Right cardiac atrium (tissue), 5 donors: ENCODE measurements around the gene SSR4. TPM values are rescaled to one million over a fixed set of nuclear protein-coding genes. Genes with fewer than 3 reads are reported as not detected.

ENCODE experiments used
- ATAC-seq, 2 donors: fragments of 200-7000 bp; cut with Tn5 transposase; one replicate each; pipeline versions ENCODE4 v1.8.0 to v1.9.1; 2020; ENCODE audit warnings: moderate library complexity in 2 of 2, mild to moderate bottlenecking in 1 of 2
- DNase-seq, 3 donors: peaks; one replicate each; pipeline ENCODE4 v3.0.0-alpha.2; 2020
- H3K27ac ChIP-seq: one replicate; pipeline ENCODE4 v1.5.1; 2013; ENCODE audit warnings: mild to moderate bottlenecking, low read length, control low read depth, moderate library complexity
- H3K27me3 ChIP-seq: one replicate; pipeline ENCODE4 v1.6.1; 2013; ENCODE audit not compliant: control insufficient read depth, insufficient read depth
- H3K4me1 ChIP-seq: one replicate; pipeline ENCODE4 v1.6.1; 2013; ENCODE audit warnings: low read length; ENCODE audit not compliant: control insufficient read depth, insufficient read depth
- H3K4me3 ChIP-seq: one replicate; pipeline ENCODE4 v1.5.1; 2013; ENCODE audit warnings: low read length, control low read depth
- H3K9me3 ChIP-seq: one replicate; pipeline ENCODE4 v1.6.1; 2013; ENCODE audit warnings: low read length; ENCODE audit not compliant: control insufficient read depth
- WGBS: extraction: QIAGEN DNeasy Blood & Tissue Kit; methylation state at CpG from one replicate; pipeline ENCODE4 v1.1.7; 2013; 5-methylcytosine and 5-hydroxymethylcytosine counted together
- intact Hi-C, 4 donors: fragments of 100-400 bp; cut with DNase I; formaldehyde crosslinking; loops; one replicate each; pipeline versions ENCODE4 v1.11.0 to v1.14.0; 2022 to 2023
- polyA plus RNA-seq: library from polyadenylated mRNA; stranded (reverse); fragments of 200-250 nt; gene quantifications from one replicate; pipeline ENCODE4 v1.2.3, GENCODE V29; 2013
- total RNA-seq, 4 donors: library from RNA; stranded (reverse); fragmentation: NEBNext Ultra II Directional; extraction: Animal tissue kit (Norgen Biotek cat#: 25700); gene quantifications; one replicate each; pipeline ENCODE4 v1.2.1, GENCODE V29; 2021
- donor health status: healthy with polysubstance abuse.
- donor health status: DM: no; HTN: yes; CAD: no.
- donor health status: DM: no; HTN: no; CAD: no.
- donor health status: DM: no; HTN: yes; CAD: no; lungs with severe emphysema.
- donor health status: DM: yes; HTN: yes; CAD: no.

The SSR4 gene
- total and polyA plus RNA-seq, 5 donors, result 162 to 336 (median 196) TPM

DNA sequence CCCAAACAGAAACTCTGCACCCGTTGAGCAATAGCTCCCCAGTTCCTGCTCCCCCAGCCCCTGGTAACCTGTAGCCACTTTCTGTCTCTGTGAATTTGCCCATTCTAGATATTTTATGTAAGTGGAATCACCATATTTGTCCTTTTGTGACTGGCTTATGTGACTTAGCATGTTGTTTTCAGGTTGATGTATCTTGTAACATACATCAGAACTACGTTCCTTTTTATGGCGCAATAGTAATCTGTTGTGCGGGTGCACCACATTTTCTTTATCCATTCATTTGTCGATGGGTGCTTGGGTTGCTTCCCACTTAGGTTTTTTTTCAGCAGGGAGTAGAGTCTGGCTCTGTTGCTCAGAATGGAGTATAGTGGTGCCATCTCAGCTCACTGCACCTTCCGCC lies 42.5 kb downstream of the SSR4 start:
- Histone ChIP-seq H3K27me3 (no peaks in the 10 kb centered on the region), H3K27ac (no peak overlapping the region), H3K4me3 (no peak overlapping the region), H3K9me3 (no peaks in the 10 kb centered on the region), H3K4me1 (no peaks in the 10 kb centered on the region)
- intact Hi-C loops, result no loop called here
- DNase-seq (no peak), ATAC-seq (no peak)
- WGBS, result 89% methylated on average over 6 of the region's 6 CpGs

DNA sequence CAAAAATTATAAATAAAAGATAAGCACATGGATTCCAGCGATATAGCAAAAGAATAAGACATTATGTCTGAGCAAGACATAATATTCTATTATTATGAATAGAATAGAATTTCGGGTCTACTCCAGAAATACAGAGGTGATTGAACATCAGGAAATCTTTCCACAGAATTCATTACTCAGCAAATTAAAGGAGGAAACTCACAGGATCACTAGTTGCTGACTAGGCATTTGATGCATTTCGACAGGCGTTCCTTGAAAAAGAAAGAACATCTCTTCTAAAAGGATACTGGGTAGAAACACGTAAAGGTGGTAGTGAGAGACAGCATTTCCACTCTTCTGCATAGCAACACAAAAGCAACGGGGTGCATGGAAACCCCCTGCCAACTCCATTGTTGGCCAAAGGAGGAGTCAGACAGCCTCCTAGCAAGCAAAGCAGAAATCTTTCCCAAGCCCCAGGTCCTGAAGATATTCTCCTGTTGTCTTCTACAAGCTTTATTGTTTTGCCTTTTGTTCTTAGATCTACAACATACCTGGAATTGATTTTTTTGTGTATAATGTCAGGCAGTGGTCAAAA lies 50.1 kb downstream of the SSR4 start:
- WGBS, result 30% methylated on average over 6 of the region's 6 CpGs
- intact Hi-C loops, result no loop called here
- no peak overlapping the region for H3K4me3 ChIP-seq
- H3K4me1 ChIP-seq, result no peaks in the 10 kb centered on the region
- H3K27me3 ChIP-seq, result no peaks in the 10 kb centered on the region
- ATAC-seq (no peak), DNase-seq (no peak)
- no peaks in the 10 kb centered on the region for H3K9me3 ChIP-seq
- no peak overlapping the region for H3K27ac ChIP-seq

DNA sequence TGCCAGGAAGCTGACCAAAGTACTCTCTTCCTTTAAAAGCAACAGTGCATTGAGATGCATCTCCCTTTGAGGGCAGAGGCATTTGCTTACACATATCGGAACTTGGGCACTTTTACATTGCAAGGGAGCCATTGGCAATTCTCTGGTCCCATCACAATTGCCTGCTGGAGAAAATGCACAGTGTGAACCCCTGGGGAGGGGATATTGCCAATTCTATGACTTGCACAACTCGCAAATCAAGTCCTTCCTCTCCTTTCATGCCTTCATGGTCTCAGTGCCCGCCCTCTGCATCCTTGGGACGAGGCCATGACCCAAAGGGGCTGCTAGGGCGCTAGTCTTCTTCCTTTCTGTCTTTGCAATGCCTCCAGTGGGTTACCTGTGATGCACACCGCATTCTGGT lies 50.7 kb downstream of the SSR4 start:
- Histone ChIP-seq H3K27ac (no peak overlapping the region), H3K4me1 (no peaks in the 10 kb centered on the region), H3K27me3 (no peaks in the 10 kb centered on the region), H3K9me3 (no peaks in the 10 kb centered on the region), H3K4me3 (no peak overlapping the region)
- intact Hi-C loops, result no loop called here
- ATAC-seq (no peak), DNase-seq (no peak)
- 45% methylated on average over 6 of the region's 6 CpGs for WGBS

DNA sequence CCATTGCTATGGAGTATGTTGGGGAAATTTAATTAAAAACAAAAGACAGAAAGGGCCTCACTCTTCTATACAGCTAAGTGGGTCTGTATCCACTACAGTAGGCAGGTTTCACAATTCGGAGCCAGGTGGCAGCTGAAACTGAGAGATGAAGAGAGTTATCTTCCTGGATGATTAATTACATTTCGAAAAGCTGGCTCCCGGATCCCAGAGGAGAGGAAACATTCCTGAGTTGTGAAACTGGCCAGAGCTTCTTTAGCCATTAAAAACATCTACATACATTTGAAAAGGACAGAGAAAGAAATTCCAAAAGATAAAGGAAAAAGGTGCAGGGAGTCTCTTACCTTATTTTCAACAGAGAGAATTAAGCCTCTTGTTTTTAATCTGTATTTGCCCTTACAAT lies 51.4 kb downstream of the SSR4 start:
- ATAC-seq (no peak), DNase-seq (no peak)
- H3K27ac ChIP-seq, result no peak overlapping the region
- WGBS, result 14% methylated on average over 3 of the region's 3 CpGs
- intact Hi-C loops, result no loop called here
- H3K4me3 ChIP-seq, result no peak overlapping the region
- no peaks in the 10 kb centered on the region for H3K9me3 ChIP-seq
- no peaks in the 10 kb centered on the region for H3K4me1 ChIP-seq
- H3K27me3 ChIP-seq, result no peaks in the 10 kb centered on the region

Other genes with a start within 250 kb of the SSR4 start
- gene CCNQ, start 195.5 kb upstream of the SSR4 start, total RNA-seq, result 10 to 100 TPM; 24.4 to 32.9 (median 30.6) TPM
- gene CCNQ, start 195.5 kb upstream of the SSR4 start, polyA plus RNA-seq, result 55.0 TPM
- under 1 TPM in 1 of 4 donors, not detected in 3; 0.14 TPM for gene DUSP9, start 147.5 kb upstream of the SSR4 start, total RNA-seq
- gene DUSP9, start 147.5 kb upstream of the SSR4 start, polyA plus RNA-seq, result not detected
- 10 to 100 TPM in 2 of 4 donors, 1 to 10 TPM in 2; 7.8 to 12.4 (median 11.0) TPM for gene PNCK, start 120.9 kb upstream of the SSR4 start, total RNA-seq
- 9.1 TPM for gene PNCK, start 120.9 kb upstream of the SSR4 start, polyA plus RNA-seq
- 100 to 1,000 TPM; 107 to 191 (median 151) TPM for gene SLC6A8, start 106.7 kb upstream of the SSR4 start, total RNA-seq
- 131 TPM for gene SLC6A8, start 106.7 kb upstream of the SSR4 start, polyA plus RNA-seq
- gene BCAP31, start 70.3 kb upstream of the SSR4 start, total RNA-seq, result 100 to 1,000 TPM; 111 to 143 (median 123) TPM
- 149 TPM for gene BCAP31, start 70.3 kb upstream of the SSR4 start, polyA plus RNA-seq
- 10 to 100 TPM; 14.1 to 15.9 (median 15.5) TPM for gene ABCD1, start 69.8 kb upstream of the SSR4 start, total RNA-seq
- 11.0 TPM for gene ABCD1, start 69.8 kb upstream of the SSR4 start, polyA plus RNA-seq
- 10 to 100 TPM in 1 of 4 donors, 1 to 10 TPM in 3; 7.0 to 10.9 (median 9.5) TPM for gene PLXNB3, start 30.4 kb upstream of the SSR4 start, total RNA-seq
- 6.8 TPM for gene PLXNB3, start 30.4 kb upstream of the SSR4 start, polyA plus RNA-seq
- gene SRPK3, start 13.6 kb upstream of the SSR4 start, total RNA-seq, result 10 to 100 TPM; 27.0 to 53.1 (median 39.3) TPM
- 36.5 TPM for gene SRPK3, start 13.6 kb upstream of the SSR4 start, polyA plus RNA-seq
- 10 to 100 TPM; 60.6 to 68.6 (median 66.6) TPM for gene IDH3G, start 293 bp upstream of the SSR4 start, total RNA-seq
- 66.9 TPM for gene IDH3G, start 293 bp upstream of the SSR4 start, polyA plus RNA-seq
- 1 to 10 TPM; 3.6 to 6.9 (median 5.4) TPM for gene PDZD4, start 35.9 kb downstream of the SSR4 start, total RNA-seq
- gene PDZD4, start 35.9 kb downstream of the SSR4 start, polyA plus RNA-seq, result 4.1 TPM
- gene L1CAM, start 91.5 kb downstream of the SSR4 start, total RNA-seq, result 10 to 100 TPM in 1 of 4 donors, 1 to 10 TPM in 3; 8.3 to 14.1 (median 9.3) TPM
- gene L1CAM, start 91.5 kb downstream of the SSR4 start, polyA plus RNA-seq, result 7.3 TPM
- 1 to 10 TPM; 1.6 to 3.7 (median 2.5) TPM for gene AVPR2, start 110.0 kb downstream of the SSR4 start, total RNA-seq
- gene AVPR2, start 110.0 kb downstream of the SSR4 start, polyA plus RNA-seq, result 4.1 TPM
- 10 to 100 TPM; 13.4 to 22.9 (median 14.9) TPM for gene ARHGAP4, start 131.6 kb downstream of the SSR4 start, total RNA-seq
- 20.5 TPM for gene ARHGAP4, start 131.6 kb downstream of the SSR4 start, polyA plus RNA-seq
- 10 to 100 TPM; 61.1 to 75.5 (median 66.2) TPM for gene NAA10, start 140.4 kb downstream of the SSR4 start, total RNA-seq
- 108 TPM for gene NAA10, start 140.4 kb downstream of the SSR4 start, polyA plus RNA-seq
- 10 to 100 TPM; 14.0 to 17.7 (median 15.7) TPM for gene RENBP, start 150.0 kb downstream of the SSR4 start, total RNA-seq
- 13.3 TPM for gene RENBP, start 150.0 kb downstream of the SSR4 start, polyA plus RNA-seq
- 10 to 100 TPM; 26.9 to 41.4 (median 32.9) TPM for gene HCFC1, start 177.2 kb downstream of the SSR4 start, total RNA-seq
- gene HCFC1, start 177.2 kb downstream of the SSR4 start, polyA plus RNA-seq, result 17.3 TPM
- 10 to 100 TPM in 2 of 4 donors, 1 to 10 TPM in 2; 7.6 to 11.9 (median 10.4) TPM for gene TMEM187, start 178.1 kb downstream of the SSR4 start, total RNA-seq
- 6.8 TPM for gene TMEM187, start 178.1 kb downstream of the SSR4 start, polyA plus RNA-seq
- 10 to 100 TPM; 33.2 to 53.2 (median 43.0) TPM for gene IRAK1, start 225.2 kb downstream of the SSR4 start, total RNA-seq
- gene IRAK1, start 225.2 kb downstream of the SSR4 start, polyA plus RNA-seq, result 28.2 TPM